Natural killer cell treated with Interleukin-12 subunit alpha and Interleukin-12 subunit beta and Interleukin-15 and Interleukin-18, amount 100 ng/mL, for 72 hours (primary cell): ENCODE measurements around the gene SLC9A6. TPM values are rescaled to one million over a fixed set of nuclear protein-coding genes. Genes with fewer than 3 reads are reported as not detected.
"Not testable (repeated sequence)": the region's sequence is repeated elsewhere in the genome, so short reads cannot be mapped to it uniquely, and the experiment has no call there.

Experiments used
- ATAC-seq, 2 donors: fragments of 150-1000 bp; cut with Tn5 transposase in 1 of 2; sonication (Bioruptor Pico), chemical (Tn5 transposase) in 1 of 2; 2 replicates each; pipeline ENCODE4 v1.10.0; 2021
- DNase-seq: peaks from one replicate; pipeline ENCODE4 v3.0.0; 2022; ENCODE audit warnings: low spot score
- H3K27ac Mint-ChIP-seq, 2 donors: 1 replicate in 1 of 2; 2 replicates in 1 of 2; pipeline ENCODE4 v1.8.0; 2022; ENCODE audit warnings: mixed read lengths in 2 of 2, mild to moderate bottlenecking in 1 of 2, moderate library complexity in 1 of 2
- H3K27me3 Mint-ChIP-seq, 2 donors: 1 replicate in 1 of 2; 2 replicates in 1 of 2; pipeline ENCODE4 v1.8.0; 2022; ENCODE audit warnings: mixed read lengths in 2 of 2
- H3K36me3 Mint-ChIP-seq: one replicate; pipeline ENCODE4 v1.8.0; 2022; ENCODE audit warnings: mixed read lengths
- H3K4me1 Mint-ChIP-seq, 2 donors: 1 replicate in 1 of 2; 2 replicates in 1 of 2; pipeline ENCODE4 v1.8.0; 2022; ENCODE audit warnings: low read depth in 2 of 2, mixed read lengths in 2 of 2, mild to moderate bottlenecking in 1 of 2
- H3K4me3 Mint-ChIP-seq: one replicate; pipeline ENCODE4 v1.8.0; 2022; ENCODE audit warnings: mixed read lengths
- H3K9me3 Mint-ChIP-seq: 2 replicates; pipeline ENCODE4 v1.8.0; 2022; ENCODE audit warnings: mixed read lengths
- total RNA-seq, 2 donors: library from RNA; stranded (reverse); gene quantifications; one replicate each; pipeline ENCODE4 v1.2.3, GENCODE V29; 2022

The SLC9A6 gene
- total RNA-seq, 2 donors from 2014 or later: 16.6 to 18.6 TPM

DNA sequence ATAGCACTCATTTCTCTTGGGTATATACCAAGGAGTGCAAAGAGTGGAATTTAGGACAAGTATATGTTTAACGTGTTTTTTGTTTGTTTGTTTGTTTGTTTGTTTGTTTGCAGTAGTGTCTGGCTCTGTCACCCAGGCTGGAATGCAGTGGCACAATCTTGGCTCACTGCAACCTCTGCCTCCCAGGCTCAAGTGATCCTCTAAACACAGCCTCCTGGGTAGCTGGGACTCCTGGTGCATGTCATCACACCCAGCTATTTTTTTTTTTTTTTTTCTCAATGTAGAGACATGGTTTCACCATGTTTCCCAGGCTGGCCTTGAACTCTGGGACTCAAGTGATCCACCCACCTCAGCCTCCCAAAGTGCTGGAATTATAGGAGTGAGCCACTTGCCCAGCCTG is 50.4 kb downstream of the SLC9A6 start:
- ATAC-seq (no peak), DNase-seq (no peak)
- H3K27me3 Mint-ChIP-seq: peaks cover 0 to under 1% of the 10 kb centered on the region in 2 donors
- H3K36me3 Mint-ChIP-seq: peaks cover 2% of the 10 kb centered on the region
- H3K9me3 Mint-ChIP-seq: no peaks in the 10 kb centered on the region
- H3K4me1 Mint-ChIP-seq: no peaks in the 10 kb centered on the region
- H3K27ac Mint-ChIP-seq: no peak overlapping the region
- H3K4me3 Mint-ChIP-seq: no peak overlapping the region

DNA sequence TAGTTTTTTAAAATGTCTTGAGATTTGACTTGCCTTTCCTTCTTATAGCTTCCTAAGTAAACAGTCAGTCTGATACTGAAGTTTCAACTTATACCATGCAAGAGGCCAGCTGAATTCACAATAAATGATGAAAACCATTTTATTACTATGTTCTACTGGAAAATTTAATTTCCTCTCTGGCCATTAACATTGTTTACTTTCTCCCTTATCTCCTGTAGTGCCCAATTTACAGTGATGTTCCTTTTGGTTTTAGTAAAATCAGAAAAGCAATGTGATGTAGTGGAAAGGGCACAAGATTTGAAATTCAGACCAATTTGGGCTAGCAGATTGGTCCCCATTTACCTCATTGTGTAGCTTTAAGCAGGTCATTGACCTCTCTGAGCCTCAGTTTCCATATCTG is 54.2 kb downstream of the SLC9A6 start:
- DNase-seq (no peak), ATAC-seq (no peak)
- no peaks in the 10 kb centered on the region for H3K9me3 Mint-ChIP-seq
- H3K36me3 Mint-ChIP-seq: no peaks in the 10 kb centered on the region
- no peaks in the 10 kb centered on the region for H3K4me1 Mint-ChIP-seq
- no peak overlapping the region for H3K4me3 Mint-ChIP-seq
- H3K27me3 Mint-ChIP-seq: no peaks in the 10 kb centered on the region
- peak overlapping the region in 1 of 2 donors; percentile 37 for H3K27ac Mint-ChIP-seq

DNA sequence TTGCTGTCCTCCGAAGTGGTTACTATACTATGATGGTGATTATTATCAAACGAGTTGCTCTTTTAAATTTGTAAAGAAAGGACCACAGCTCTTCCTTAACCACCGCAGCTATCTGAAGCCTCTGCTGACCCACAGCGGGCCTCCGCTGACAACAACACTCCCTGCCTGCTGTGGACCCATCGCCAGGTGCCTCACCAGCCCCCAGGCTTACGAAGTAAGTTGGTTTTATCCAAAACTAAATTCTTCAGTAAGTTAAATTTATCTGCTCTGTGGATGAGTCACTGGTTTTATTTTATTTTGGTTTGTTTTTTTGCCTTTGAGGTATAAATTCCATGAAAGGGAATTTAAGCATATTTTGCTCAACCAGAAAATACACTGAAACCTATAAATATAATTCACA is 54.7 kb downstream of the SLC9A6 start:
- no peak for DNase-seq
- H3K27me3 Mint-ChIP-seq: no peaks in the 10 kb centered on the region
- peak overlapping the region in 1 of 2 donors; percentile 37 for H3K27ac Mint-ChIP-seq
- no peaks in the 10 kb centered on the region for H3K4me1 Mint-ChIP-seq
- no peak for ATAC-seq
- H3K4me3 Mint-ChIP-seq: no peak overlapping the region
- H3K36me3 Mint-ChIP-seq: no peaks in the 10 kb centered on the region
- no peaks in the 10 kb centered on the region for H3K9me3 Mint-ChIP-seq

DNA sequence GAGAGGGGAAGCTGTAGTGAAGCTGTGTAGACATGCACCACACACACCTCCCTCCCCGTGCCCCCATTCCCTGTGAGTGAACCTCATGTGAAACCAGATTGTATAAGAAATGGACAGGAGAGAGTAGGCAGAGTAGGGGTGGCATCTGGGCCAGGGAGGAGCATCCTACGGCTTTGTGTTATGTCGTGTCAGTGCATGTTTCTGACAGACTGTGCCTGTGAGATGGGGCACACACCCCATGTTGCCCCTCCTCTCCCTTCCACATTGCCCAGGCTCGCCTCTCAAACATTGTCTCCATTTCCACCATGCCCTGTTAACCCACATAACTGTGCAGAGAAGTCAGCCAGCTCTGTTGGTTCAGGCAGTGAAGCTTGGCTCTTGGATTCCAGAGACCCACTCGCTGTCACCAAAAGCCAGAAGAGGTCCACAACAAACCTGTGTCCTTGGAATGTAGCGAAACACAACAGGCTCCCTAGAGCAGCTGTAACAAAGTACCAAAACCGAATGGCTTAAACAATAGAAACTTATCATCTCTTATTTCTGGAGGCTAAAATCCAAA is 56.1 kb downstream of the SLC9A6 start:
- Mint-ChIP-seq H3K36me3 (no peaks in the 10 kb centered on the region), H3K4me1 (no peaks in the 10 kb centered on the region), H3K27ac (no peak overlapping the region), H3K9me3 (no peaks in the 10 kb centered on the region), H3K27me3 (no peaks in the 10 kb centered on the region), H3K4me3 (no peak overlapping the region)
- no peak for ATAC-seq
- no peak for DNase-seq

DNA sequence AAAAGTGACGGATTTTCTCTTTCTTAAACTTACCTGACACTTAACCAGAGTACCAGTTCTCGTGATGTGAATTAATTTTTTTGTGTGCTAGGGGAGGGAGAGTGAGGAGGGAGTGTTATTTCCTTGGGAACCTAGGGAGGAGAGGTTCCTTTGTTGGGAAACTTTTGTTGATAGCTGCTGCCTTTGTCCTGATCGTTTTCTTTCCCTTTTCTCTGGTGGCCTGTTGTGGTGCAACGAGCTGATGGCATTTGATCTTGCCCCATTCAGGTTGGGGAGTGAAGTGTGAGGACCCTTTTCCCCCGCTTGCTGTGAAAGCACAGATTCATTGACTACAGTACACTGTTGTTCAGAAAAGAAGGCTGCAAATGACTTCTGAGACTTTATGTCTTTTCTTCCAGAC is 59.8 kb downstream of the SLC9A6 start:
- H3K27ac Mint-ChIP-seq: no peak overlapping the region
- peaks cover 0 to 1% of the 10 kb centered on the region in 2 donors for H3K27me3 Mint-ChIP-seq
- no peaks in the 10 kb centered on the region for H3K4me1 Mint-ChIP-seq
- no peak for ATAC-seq
- no peak overlapping the region for H3K4me3 Mint-ChIP-seq
- no peak for DNase-seq
- no peaks in the 10 kb centered on the region for H3K9me3 Mint-ChIP-seq
- no peaks in the 10 kb centered on the region for H3K36me3 Mint-ChIP-seq

DNA sequence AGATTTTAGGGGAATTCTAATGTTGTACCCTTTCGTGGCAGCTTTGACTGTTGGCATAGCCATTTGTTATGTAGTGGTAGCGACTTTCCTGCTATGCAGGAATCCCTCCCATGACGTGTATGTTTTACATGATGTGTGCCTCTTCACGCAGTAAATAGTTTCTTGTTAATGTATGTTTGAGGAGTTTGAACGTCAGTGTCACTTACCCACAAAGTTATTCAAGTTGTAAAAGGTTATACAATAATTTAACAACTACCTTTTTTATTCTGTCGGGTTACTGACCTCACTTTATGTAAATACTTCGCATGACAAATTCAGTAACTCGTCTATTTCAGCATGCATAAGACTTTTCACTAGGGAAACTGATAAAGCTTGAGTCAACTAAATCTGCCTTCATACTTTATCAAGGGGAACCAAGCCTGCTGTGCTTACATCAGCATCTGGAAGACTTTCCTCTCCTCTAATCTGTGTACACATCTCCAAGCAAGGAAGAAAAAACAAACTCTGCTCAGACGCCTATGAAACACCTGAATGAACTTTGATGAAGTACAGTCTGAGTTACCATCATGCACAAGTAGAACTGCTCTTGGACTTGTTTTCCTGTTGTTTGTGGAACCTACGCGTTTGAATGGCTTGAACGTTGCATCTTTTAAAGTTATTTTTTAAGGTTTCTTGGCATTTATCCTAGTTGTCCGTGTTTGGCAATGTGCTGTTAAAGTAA is 61.2 kb downstream of the SLC9A6 start:
- Mint-ChIP-seq H3K36me3 (no peaks in the 10 kb centered on the region), H3K27ac (no peak overlapping the region), H3K4me1 (no peaks in the 10 kb centered on the region), H3K4me3 (no peak overlapping the region), H3K9me3 (no peaks in the 10 kb centered on the region), H3K27me3 (peaks cover 0 to 4% of the 10 kb centered on the region in 2 donors)
- ATAC-seq: no peak
- DNase-seq: no peak

DNA sequence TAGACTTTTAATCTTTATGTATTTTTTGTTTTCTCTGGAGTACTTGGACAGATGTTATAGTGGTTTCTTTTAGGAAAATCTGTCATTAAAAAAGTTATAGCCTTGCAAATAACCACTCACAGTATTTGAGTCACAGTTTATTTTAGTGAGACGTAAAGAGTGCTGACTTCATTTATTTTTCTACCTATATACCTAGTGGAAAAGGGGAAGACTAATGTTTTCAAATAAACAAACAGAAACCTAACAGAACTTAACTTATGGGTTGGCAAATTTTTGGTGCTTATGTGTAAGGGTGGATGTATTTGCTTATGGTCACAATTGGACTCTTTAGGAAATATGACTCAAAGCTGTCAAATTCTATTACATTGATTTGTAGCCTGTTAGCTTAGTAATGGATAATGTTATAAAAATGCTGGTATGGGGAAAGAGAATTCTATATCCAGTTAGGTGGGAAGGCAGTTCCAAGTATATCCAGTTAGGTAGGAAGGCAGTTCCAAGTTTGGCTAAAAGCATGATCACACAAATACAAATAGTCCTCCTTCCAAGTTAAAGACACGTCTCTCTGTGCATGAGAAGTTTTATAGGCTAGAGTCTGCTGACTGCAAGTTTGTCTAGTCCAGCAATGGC is 61.9 kb downstream of the SLC9A6 start:
- H3K36me3 Mint-ChIP-seq: no peaks in the 10 kb centered on the region
- ATAC-seq: no peak
- H3K9me3 Mint-ChIP-seq: no peaks in the 10 kb centered on the region
- no peak for DNase-seq
- peaks cover 0 to 4% of the 10 kb centered on the region in 2 donors for H3K27me3 Mint-ChIP-seq
- no peak overlapping the region for H3K27ac Mint-ChIP-seq
- H3K4me3 Mint-ChIP-seq: no peak overlapping the region
- H3K4me1 Mint-ChIP-seq: no peaks in the 10 kb centered on the region

DNA sequence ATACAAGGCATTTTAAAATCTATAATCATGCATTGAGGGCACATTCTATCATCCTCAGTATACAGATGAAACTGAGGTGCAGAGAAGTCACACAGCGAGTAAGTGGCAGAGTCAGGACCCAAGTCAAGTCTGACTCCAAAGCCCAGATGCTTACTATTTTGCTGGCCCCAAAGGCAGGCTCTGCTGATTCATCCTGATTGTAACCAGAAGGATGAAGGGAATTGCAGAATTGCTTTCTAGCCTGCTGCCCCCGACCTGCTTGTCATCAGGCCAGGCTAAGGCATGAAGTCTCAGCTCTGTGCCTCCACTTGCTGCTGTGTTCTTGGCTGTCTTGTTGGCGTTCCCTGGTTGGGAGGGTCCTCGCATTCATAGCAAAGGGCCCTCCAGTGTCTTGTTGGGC is 62.7 kb downstream of the SLC9A6 start:
- H3K4me3 Mint-ChIP-seq: no peak overlapping the region
- no peak overlapping the region for H3K27ac Mint-ChIP-seq
- no peak for DNase-seq
- H3K36me3 Mint-ChIP-seq: no peaks in the 10 kb centered on the region
- H3K9me3 Mint-ChIP-seq: no peaks in the 10 kb centered on the region
- H3K27me3 Mint-ChIP-seq: peaks cover 0 to 4% of the 10 kb centered on the region in 2 donors
- H3K4me1 Mint-ChIP-seq: no peaks in the 10 kb centered on the region
- no peak for ATAC-seq

DNA sequence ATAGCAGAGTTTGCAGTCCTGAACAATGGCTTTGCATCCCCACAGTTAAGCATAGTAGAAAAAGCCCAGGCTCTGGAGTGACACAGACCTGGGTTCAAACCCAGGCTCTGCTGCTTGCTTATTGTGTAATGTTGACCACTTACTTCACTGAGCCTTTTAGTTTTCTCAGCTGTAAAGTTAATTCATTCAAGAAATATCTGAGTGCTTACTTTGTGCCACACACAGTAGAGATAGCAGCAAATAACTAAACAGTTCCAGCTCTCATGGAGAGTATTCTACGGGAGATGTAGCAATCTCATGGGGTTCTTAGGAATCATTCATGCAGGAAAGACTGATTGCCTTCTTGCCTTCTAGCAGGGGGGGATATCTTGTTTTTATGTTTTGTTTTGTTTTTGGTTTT is 63.2 kb downstream of the SLC9A6 start:
- Mint-ChIP-seq H3K27me3 (peaks cover 0 to 4% of the 10 kb centered on the region in 2 donors), H3K9me3 (no peaks in the 10 kb centered on the region), H3K4me1 (no peaks in the 10 kb centered on the region), H3K36me3 (no peaks in the 10 kb centered on the region), H3K4me3 (no peak overlapping the region), H3K27ac (no peak overlapping the region)
- ATAC-seq (no peak), DNase-seq (no peak)

DNA sequence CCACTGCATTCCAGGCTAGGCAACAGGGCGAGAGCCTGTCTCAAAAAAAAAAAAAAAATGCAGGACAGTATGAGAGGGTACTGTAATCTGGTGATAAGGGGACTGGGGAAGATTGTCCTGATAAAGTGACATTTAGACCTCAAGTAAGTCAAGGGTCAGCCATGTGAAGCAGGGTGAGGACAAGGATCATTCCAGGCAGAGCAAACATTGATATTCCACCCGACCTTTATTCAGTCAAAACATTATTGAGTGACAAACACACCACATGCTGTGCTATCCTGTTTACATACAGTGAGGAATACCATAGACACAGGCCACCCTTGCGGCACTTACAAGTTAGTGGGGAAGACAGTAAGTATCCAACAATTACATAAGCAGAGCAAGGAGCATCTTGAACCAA is 64.4 kb downstream of the SLC9A6 start:
- Mint-ChIP-seq H3K27me3 (peaks cover 0 to 4% of the 10 kb centered on the region in 2 donors), H3K4me1 (no peaks in the 10 kb centered on the region), H3K9me3 (no peaks in the 10 kb centered on the region), H3K36me3 (no peaks in the 10 kb centered on the region), H3K27ac (no peak overlapping the region), H3K4me3 (no peak overlapping the region)
- ATAC-seq: no peak
- DNase-seq: no peak

DNA sequence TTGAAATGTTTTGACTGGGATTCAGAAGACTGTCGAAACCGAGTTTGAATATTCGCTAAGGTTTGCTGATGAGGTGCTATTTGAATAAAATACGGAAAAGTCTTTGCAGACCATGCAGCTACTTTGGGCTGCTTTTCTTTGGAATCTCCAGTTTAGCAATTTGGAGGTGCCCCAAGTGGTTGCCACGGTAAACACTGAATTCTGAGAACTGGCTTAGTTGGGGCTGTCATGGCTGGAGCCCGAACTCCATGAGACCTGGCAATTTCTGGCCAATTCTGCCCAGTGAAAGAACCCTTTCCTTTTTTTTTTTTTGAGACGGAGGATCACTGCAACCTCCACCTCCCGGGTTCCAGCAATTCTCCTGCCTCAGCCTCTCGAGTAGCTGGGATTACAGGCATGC is 65.6 kb downstream of the SLC9A6 start:
- ATAC-seq, H3K27ac Mint-ChIP-seq, DNase-seq, H3K27me3 Mint-ChIP-seq, H3K36me3 Mint-ChIP-seq, H3K9me3 Mint-ChIP-seq, H3K4me3 Mint-ChIP-seq, H3K4me1 Mint-ChIP-seq: not testable (repeated sequence)

DNA sequence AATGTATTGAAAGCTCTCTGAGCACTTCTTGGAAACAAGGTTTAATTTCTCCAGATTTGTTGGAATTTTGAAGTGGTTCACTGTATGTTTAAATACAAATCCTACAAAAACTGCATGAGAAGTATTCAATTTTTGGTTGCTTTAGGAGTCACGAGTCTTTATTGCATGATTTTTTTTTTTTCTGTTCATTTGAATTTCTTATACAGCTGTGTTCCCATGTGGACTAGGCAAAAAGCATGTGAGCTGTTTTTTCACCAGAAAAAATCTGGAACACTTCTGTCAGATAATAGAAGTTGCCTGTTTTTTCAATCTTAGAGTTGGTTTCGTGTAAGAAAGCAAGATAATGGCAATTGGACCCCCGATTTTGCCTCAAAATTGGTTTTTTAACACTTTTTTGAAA is 66.4 kb downstream of the SLC9A6 start:
- H3K36me3 Mint-ChIP-seq: no peaks in the 10 kb centered on the region
- DNase-seq (no peak), ATAC-seq (no peak)
- no peak overlapping the region for H3K4me3 Mint-ChIP-seq
- no peaks in the 10 kb centered on the region for H3K9me3 Mint-ChIP-seq
- peaks cover 0 to 9% of the 10 kb centered on the region in 2 donors for H3K27me3 Mint-ChIP-seq
- H3K27ac Mint-ChIP-seq: no peak overlapping the region
- H3K4me1 Mint-ChIP-seq: no peaks in the 10 kb centered on the region

DNA sequence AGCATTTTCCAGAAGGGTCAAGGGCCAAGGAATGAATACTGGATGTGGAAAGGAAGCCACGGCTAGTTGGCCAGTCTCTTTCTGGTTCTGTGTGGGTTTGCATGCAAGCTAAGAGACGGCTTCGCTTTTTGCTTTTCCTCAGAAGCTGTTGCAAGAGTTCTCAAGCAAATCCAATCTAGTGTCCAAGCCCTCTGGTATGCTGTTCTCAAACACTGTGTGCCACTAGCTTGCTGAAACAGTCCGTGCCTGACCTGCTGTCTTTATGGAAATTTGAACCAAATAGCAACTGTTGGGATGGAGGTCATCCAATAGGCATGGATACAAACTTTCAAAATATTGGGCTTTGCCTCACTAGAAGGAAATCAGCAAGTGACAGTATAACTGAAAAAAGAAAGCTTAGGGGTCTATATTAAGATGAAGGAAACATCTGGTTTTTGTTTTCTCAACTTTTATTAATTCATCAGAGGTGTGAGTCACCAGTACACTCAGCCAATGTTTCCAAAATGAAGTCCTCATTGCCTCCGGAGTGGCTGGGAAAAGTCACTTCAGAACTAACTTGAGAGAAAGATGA is 70.5 kb downstream of the SLC9A6 start:
- Mint-ChIP-seq H3K27ac (no peak overlapping the region), H3K36me3 (no peaks in the 10 kb centered on the region), H3K4me3 (no peak overlapping the region), H3K4me1 (no peaks in the 10 kb centered on the region), H3K9me3 (no peaks in the 10 kb centered on the region), H3K27me3 (peaks cover 0 to 5% of the 10 kb centered on the region in 2 donors)
- ATAC-seq: no peak
- DNase-seq: no peak

DNA sequence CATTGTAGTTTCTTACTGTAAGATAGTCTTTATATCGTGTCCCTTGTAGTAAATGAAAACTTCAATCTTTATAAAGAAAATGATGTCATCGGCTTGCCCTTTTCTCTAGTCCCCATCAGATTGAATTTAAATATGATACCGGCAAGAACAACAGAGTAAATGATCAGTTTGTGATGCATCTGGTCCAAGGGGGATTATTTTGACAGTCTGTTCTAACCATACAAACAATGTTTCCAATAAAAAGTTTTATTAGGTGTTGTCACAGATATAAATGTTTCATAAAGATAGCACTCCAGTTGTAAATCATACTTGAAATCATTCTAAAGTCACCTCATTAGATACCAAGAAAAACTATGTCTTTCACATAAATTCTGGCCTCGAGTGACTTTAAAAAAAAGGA is 72.3 kb downstream of the SLC9A6 start:
- DNase-seq: no peak
- H3K4me3 Mint-ChIP-seq: no peak overlapping the region
- ATAC-seq: no peak
- H3K4me1 Mint-ChIP-seq: no peaks in the 10 kb centered on the region
- H3K36me3 Mint-ChIP-seq: no peaks in the 10 kb centered on the region
- no peak overlapping the region for H3K27ac Mint-ChIP-seq
- H3K27me3 Mint-ChIP-seq: peaks cover 0 to 5% of the 10 kb centered on the region in 2 donors
- no peaks in the 10 kb centered on the region for H3K9me3 Mint-ChIP-seq
